Activated CD4-positive, alpha-beta T cell treated with anti-CD3 and anti-CD28 coated beads, Interleukin-2, Interleukin-6, amounts not matched to agents 100 ng/mL and 50 ng/mL, durations not matched to agents 16 hours and 8 hours (primary cell): ENCODE data around the gene ZNF839.
"Not testable (repeated sequence)": the region's sequence is repeated elsewhere in the genome, so short reads cannot be mapped to it uniquely, and the experiment has no call there.

ENCODE experiments used
- DNase-seq: peaks from one replicate; pipeline ENCODE4 v3.0.0-alpha.2; 2020

Gene ZNF839

GRCh38 chr14:102344084-102344483, 24.5 kb downstream of the ZNF839 start:
- DNase-seq, result no peak

GRCh38 chr14:102344485-102344884, 24.9 kb downstream of the ZNF839 start:
- DNase-seq, result no peak

- no peak for DNase-seq
These were observed 25.7 kb downstream of the ZNF839 start for GRCh38 chr14:102345232-102345631.

- DNase-seq, result no peak
These were observed 27.1 kb downstream of the ZNF839 start for GRCh38 chr14:102346645-102347044.

GRCh38 chr14:102348376-102348775, 28.8 kb downstream of the ZNF839 start:
- DNase-seq, result no peak

- no peak for DNase-seq
These were observed 31.5 kb downstream of the ZNF839 start for GRCh38 chr14:102351023-102351422.

- DNase-seq, result not testable (repeated sequence)
These were observed 32.0 kb downstream of the ZNF839 start for GRCh38 chr14:102351593-102351992.

- DNase-seq, result no peak
These were observed 32.7 kb downstream of the ZNF839 start for GRCh38 chr14:102352213-102352612.

- no peak for DNase-seq
These were observed 33.6 kb downstream of the ZNF839 start for GRCh38 chr14:102353126-102353619.

GRCh38 chr14:102356280-102356679, 36.7 kb downstream of the ZNF839 start:
- no peak for DNase-seq

- no peak for DNase-seq
These were observed 39.8 kb downstream of the ZNF839 start for GRCh38 chr14:102359341-102359740.

- DNase-seq, result no peak
These were observed 40.8 kb downstream of the ZNF839 start for GRCh38 chr14:102360388-102360787.

GRCh38 chr14:102362084-102362483, 42.5 kb downstream of the ZNF839 start:
- DNase-seq, result peak; percentile 68

GRCh38 chr14:102362545-102363181, 43.1 kb downstream of the ZNF839 start, which contains the start of the genes CINP and TECPR2:
Gene CINP (minus strand): TSS chr14:102362890. CDS start chr14:102362851, 39 bp downstream.
Gene TECPR2 (plus strand): TSS chr14:102362941. CDS start chr14:102376722, 13,781 bp downstream.
- peak; percentile 97 for DNase-seq

GRCh38 chr14:102363182-102363943, 43.8 kb downstream of the ZNF839 start:
- peak; percentile 30 for DNase-seq

GRCh38 chr14:102370305-102370809, 50.8 kb downstream of the ZNF839 start:
- DNase-seq, result no peak

- no peak for DNase-seq
These were observed 51.8 kb downstream of the ZNF839 start for GRCh38 chr14:102371361-102371760.

GRCh38 chr14:102373110-102373509, 53.6 kb downstream of the ZNF839 start:
- peak; percentile 11 for DNase-seq

GRCh38 chr14:102374264-102374663, 54.7 kb downstream of the ZNF839 start:
- no peak for DNase-seq

GRCh38 chr14:102375119-102375518, 55.6 kb downstream of the ZNF839 start:
- peak; percentile 14 for DNase-seq

GRCh38 chr14:102377696-102378095, 58.1 kb downstream of the ZNF839 start:
- no peak for DNase-seq

GRCh38 chr14:102378830-102379229, 59.3 kb downstream of the ZNF839 start:
- no peak for DNase-seq

GRCh38 chr14:102387086-102387485, 67.5 kb downstream of the ZNF839 start:
- DNase-seq, result no peak

GRCh38 chr14:102389246-102389645, 69.7 kb downstream of the ZNF839 start:
- no peak for DNase-seq
